Peyer's patch (tissue), 4 donors: ENCODE results near the gene CHPT1. TPM values are rescaled to one million over a fixed set of nuclear protein-coding genes. Genes with fewer than 3 reads are reported as not detected.

Source experiments
- DNase-seq, 3 donors: peaks; one replicate each; pipeline ENCODE4 v3.0.0-alpha.2; 2017 to 2019
- H3K27ac ChIP-seq, 4 donors: fragments of 200-600 bp; sonication (generic); one replicate each; pipeline ENCODE4 v1.5.1; 2016 to 2019
- H3K27me3 ChIP-seq, 2 donors: fragments of 200-600 bp; sonication (generic); one replicate each; pipeline ENCODE4 v1.5.1; 2019
- H3K36me3 ChIP-seq, 3 donors: fragments of 200-600 bp; sonication (generic); one replicate each; pipeline ENCODE4 v1.5.1; 2016 to 2019
- H3K4me1 ChIP-seq, 4 donors: fragments of 200-600 bp; sonication (generic); one replicate each; pipeline ENCODE4 v1.5.1; 2016 to 2019
- H3K4me3 ChIP-seq, 4 donors: fragments of 200-600 bp; sonication (generic); 1 replicate in 3 of 4; 2 replicates in 1 of 4; pipeline ENCODE4 v1.5.1; 2016 to 2019; ENCODE audit warnings: mild to moderate bottlenecking in 1 of 4
- H3K9me3 ChIP-seq, 4 donors: fragments of 200-600 bp; sonication (generic); one replicate each; pipeline ENCODE4 v1.5.1; 2016 to 2019; ENCODE audit warnings: mild to moderate bottlenecking in 1 of 4
- CTCF ChIP-seq, 6 experiments: fragments of 450-650 bp in 4 of 6; fragments of 200-600 bp in 2 of 6; sonication (generic) in 1 of 6; IDR thresholded peaks; one replicate each; pipeline ENCODE4 v1.5.1; 2017 to 2019; ENCODE audit warnings: antibody characterized with exemption in 6 of 6, mild to moderate bottlenecking in 3 of 6, moderate library complexity in 1 of 6
- POLR2A ChIP-seq, 2 donors: fragments of 450-650 bp; IDR thresholded peaks; one replicate each; pipeline ENCODE4 v1.5.1; 2017; ENCODE audit warnings: antibody characterized with exemption in 2 of 2, mild to moderate bottlenecking in 2 of 2, moderate library complexity in 2 of 2
- total RNA-seq, 4 donors: library from RNA; depleted of rRNA; stranded (reverse); fragments of >200 nt; gene quantifications; one replicate each; pipeline ENCODE4 v1.1.0, GENCODE V29; 2016

The CHPT1 gene
- total RNA-seq, 4 donors from 2014 or later: 78.4 to 471 (median 359) TPM

- peaks cover 0 to 38% (median 2%) of the 10 kb centered on the region in 4 donors for H3K4me1 ChIP-seq
- no peak for DNase-seq
- no peak overlapping the region for H3K4me3 ChIP-seq
- H3K27ac ChIP-seq: peak overlapping the region in 2 of 4 donors; percentile 14 to 31
- no peak for TF ChIP-seq CTCF (IDR thresholded peaks at IDR 0.05)
- no peak for TF ChIP-seq POLR2A (IDR thresholded peaks at IDR 0.05)
- no peaks in the 10 kb centered on the region for H3K27me3 ChIP-seq
- no peaks in the 10 kb centered on the region for H3K9me3 ChIP-seq
- no peaks in the 10 kb centered on the region for H3K36me3 ChIP-seq
These were observed 17.5 kb downstream of the CHPT1 start for GRCh38 chr12:101714877-101715444.

GRCh38 chr12:101719566-101719965 lies 22.1 kb downstream of the CHPT1 start:
- no peaks in the 10 kb centered on the region for H3K9me3 ChIP-seq
- H3K27ac ChIP-seq: no peak overlapping the region
- H3K4me1 ChIP-seq: peaks cover 0 to 13% (median 1%) of the 10 kb centered on the region in 4 donors
- DNase-seq: no peak
- no peak overlapping the region for H3K4me3 ChIP-seq
- H3K36me3 ChIP-seq: peaks cover 0 to 27% (median 0%) of the 10 kb centered on the region in 3 donors
- TF ChIP-seq CTCF (IDR thresholded peaks at IDR 0.05): no peak
- no peak for TF ChIP-seq POLR2A (IDR thresholded peaks at IDR 0.05)
- no peaks in the 10 kb centered on the region for H3K27me3 ChIP-seq

GRCh38 chr12:101720118-101720517 lies 22.7 kb downstream of the CHPT1 start:
- peaks cover 0 to 32% (median 0%) of the 10 kb centered on the region in 3 donors for H3K36me3 ChIP-seq
- peak overlapping the region in 1 of 4 donors; percentile 22 for H3K27ac ChIP-seq
- no peaks in the 10 kb centered on the region for H3K9me3 ChIP-seq
- no peak for TF ChIP-seq POLR2A (IDR thresholded peaks at IDR 0.05)
- no peak for TF ChIP-seq CTCF (IDR thresholded peaks at IDR 0.05)
- H3K4me3 ChIP-seq: no peak overlapping the region
- peaks cover 0 to 10% (median 1%) of the 10 kb centered on the region in 4 donors for H3K4me1 ChIP-seq
- no peaks in the 10 kb centered on the region for H3K27me3 ChIP-seq
- no peak for DNase-seq

- peaks cover 0 to 52% (median 0%) of the 10 kb centered on the region in 3 donors for H3K36me3 ChIP-seq
- no peak overlapping the region for H3K27ac ChIP-seq
- H3K4me3 ChIP-seq: no peak overlapping the region
- TF ChIP-seq POLR2A (IDR thresholded peaks at IDR 0.05): no peak
- TF ChIP-seq CTCF (IDR thresholded peaks at IDR 0.05): no peak
- no peaks in the 10 kb centered on the region for H3K27me3 ChIP-seq
- no peaks in the 10 kb centered on the region for H3K4me1 ChIP-seq
- no peak for DNase-seq
- no peaks in the 10 kb centered on the region for H3K9me3 ChIP-seq
These were observed 25.0 kb downstream of the CHPT1 start for GRCh38 chr12:101722392-101722791.

GRCh38 chr12:101727098-101727497 lies 29.7 kb downstream of the CHPT1 start:
- TF ChIP-seq POLR2A (IDR thresholded peaks at IDR 0.05): no peak
- no peak for TF ChIP-seq CTCF (IDR thresholded peaks at IDR 0.05)
- Histone ChIP-seq H3K27me3 (no peaks in the 10 kb centered on the region), H3K27ac (no peak overlapping the region), H3K9me3 (no peaks in the 10 kb centered on the region), H3K36me3 (peaks cover 0 to 77% (median 0%) of the 10 kb centered on the region in 3 donors), H3K4me1 (no peaks in the 10 kb centered on the region), H3K4me3 (no peak overlapping the region)
- no peak for DNase-seq
